Activated B cell treated with CpG ODN at 0.5 μM for 24 hours (primary cell): ENCODE data around the gene PODNL1. TPM values are rescaled to one million over a fixed set of nuclear protein-coding genes. Genes with fewer than 3 reads are reported as not detected.

ENCODE experiments used
- ATAC-seq: fragments of 200-7000 bp; cut with Tn5 transposase; one replicate; pipeline ENCODE4 v1.10.0; 2021; ENCODE audit warnings: low read depth, mild to moderate bottlenecking, moderate library complexity
- CTCF ChIA-PET: fragments of 350-600 bp; sonication (Branson Sonifier 250); formaldehyde crosslinking; loops from one replicate; lab custom pipeline; 2021; ENCODE audit warnings: antibody characterized with exemption; lab: Charles Lee
- POLR2A ChIA-PET: fragments of 350-600 bp; sonication (Branson Sonifier 250); formaldehyde crosslinking; loops from one replicate; lab custom pipeline; 2021; ENCODE audit warnings: antibody characterized with exemption; lab: Charles Lee
- DNase-seq: peaks from one replicate; pipeline ENCODE4 v3.0.0; 2022
- H3K27ac Mint-ChIP-seq: one replicate; pipeline ENCODE4 v1.8.0; 2020; ENCODE audit warnings: mixed read lengths
- H3K27me3 Mint-ChIP-seq: one replicate; pipeline ENCODE4 v1.8.0; 2021; ENCODE audit warnings: mixed read lengths
- H3K36me3 Mint-ChIP-seq: one replicate; pipeline ENCODE4 v1.8.0; 2021; ENCODE audit warnings: low read depth, mixed read lengths
- H3K4me1 Mint-ChIP-seq: one replicate; pipeline ENCODE4 v1.8.0; 2021; ENCODE audit warnings: mixed read lengths
- H3K4me3 Mint-ChIP-seq: one replicate; pipeline ENCODE4 v1.8.0; 2020; ENCODE audit warnings: mild to moderate bottlenecking, mixed read lengths
- H3K9me3 Mint-ChIP-seq: one replicate; pipeline ENCODE4 v1.8.0; 2020; ENCODE audit warnings: mixed read lengths
- intact Hi-C: fragments of 100-400 bp; cut with micrococcal nuclease; formaldehyde crosslinking; loops from one replicate; pipeline ENCODE4 v1.15.1; 2024
- total RNA-seq: library from RNA; stranded (reverse); gene quantifications from 2 replicates; pipeline ENCODE4 v1.2.3, GENCODE V29; 2022
- TF ChIP-seq, protein P1 (sequence below): fragments of 200-600 bp; IDR thresholded peaks from one replicate; pipeline ENCODE4 v1.8.0; 2022; ENCODE audit warnings: antibody characterized with exemption, mild to moderate bottlenecking

Gene PODNL1
- total RNA-seq, 1 donor from 2014 or later = not detected

- ATAC-seq (peak; percentile 82), DNase-seq (no peak)
- Mint-ChIP-seq H3K27ac (no peak overlapping the region), H3K27me3 (no peaks in the 10 kb centered on the region), H3K4me3 (no peak overlapping the region), H3K9me3 (peaks cover 3% of the 10 kb centered on the region), H3K4me1 (no peaks in the 10 kb centered on the region), H3K36me3 (peaks cover 66% of the 10 kb centered on the region)
- TF ChIP-seq, protein P1, sequence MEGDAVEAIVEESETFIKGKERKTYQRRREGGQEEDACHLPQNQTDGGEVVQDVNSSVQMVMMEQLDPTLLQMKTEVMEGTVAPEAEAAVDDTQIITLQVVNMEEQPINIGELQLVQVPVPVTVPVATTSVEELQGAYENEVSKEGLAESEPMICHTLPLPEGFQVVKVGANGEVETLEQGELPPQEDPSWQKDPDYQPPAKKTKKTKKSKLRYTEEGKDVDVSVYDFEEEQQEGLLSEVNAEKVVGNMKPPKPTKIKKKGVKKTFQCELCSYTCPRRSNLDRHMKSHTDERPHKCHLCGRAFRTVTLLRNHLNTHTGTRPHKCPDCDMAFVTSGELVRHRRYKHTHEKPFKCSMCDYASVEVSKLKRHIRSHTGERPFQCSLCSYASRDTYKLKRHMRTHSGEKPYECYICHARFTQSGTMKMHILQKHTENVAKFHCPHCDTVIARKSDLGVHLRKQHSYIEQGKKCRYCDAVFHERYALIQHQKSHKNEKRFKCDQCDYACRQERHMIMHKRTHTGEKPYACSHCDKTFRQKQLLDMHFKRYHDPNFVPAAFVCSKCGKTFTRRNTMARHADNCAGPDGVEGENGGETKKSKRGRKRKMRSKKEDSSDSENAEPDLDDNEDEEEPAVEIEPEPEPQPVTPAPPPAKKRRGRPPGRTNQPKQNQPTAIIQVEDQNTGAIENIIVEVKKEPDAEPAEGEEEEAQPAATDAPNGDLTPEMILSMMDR = no peak
- intact Hi-C loops = loop anchor here (1.0 kb wide), 1 partner anchor 15 kb away; the partner anchor contains the start of genes BRME1 and CC2D1A
- POLR2A ChIA-PET = interaction anchor here (0.6 to 1.0 kb wide), 2 partner anchors 110 to 127 kb away, joined by 3 to 4 read pairs; partner anchors contain the start of gene IL27RA
- CTCF ChIA-PET = interaction anchor here (0.9 kb wide), 1 partner anchor 110 kb away, joined by 3 read pairs; the partner anchor contains the start of gene IL27RA
These were observed 17.1 kb downstream of the PODNL1 start for GRCh38 chr19:13920940-13921747.

- intact Hi-C loops = no loop called here
- no peak overlapping the region for H3K27ac Mint-ChIP-seq
- peaks cover 3% of the 10 kb centered on the region for H3K9me3 Mint-ChIP-seq
- no peak overlapping the region for H3K4me3 Mint-ChIP-seq
- POLR2A ChIA-PET = interaction anchor here (1.0 kb wide), 1 partner anchor 111 kb away, joined by 4 read pairs; the partner anchor contains the start of gene IL27RA
- DNase-seq (no peak), ATAC-seq (no peak)
- no peaks in the 10 kb centered on the region for H3K27me3 Mint-ChIP-seq
- CTCF ChIA-PET = no interaction called here
- TF ChIP-seq, protein P1 = no peak
- no peaks in the 10 kb centered on the region for H3K4me1 Mint-ChIP-seq
- H3K36me3 Mint-ChIP-seq = peaks cover 69% of the 10 kb centered on the region
These were observed 17.7 kb downstream of the PODNL1 start for GRCh38 chr19:13920524-13920923.

DNA sequence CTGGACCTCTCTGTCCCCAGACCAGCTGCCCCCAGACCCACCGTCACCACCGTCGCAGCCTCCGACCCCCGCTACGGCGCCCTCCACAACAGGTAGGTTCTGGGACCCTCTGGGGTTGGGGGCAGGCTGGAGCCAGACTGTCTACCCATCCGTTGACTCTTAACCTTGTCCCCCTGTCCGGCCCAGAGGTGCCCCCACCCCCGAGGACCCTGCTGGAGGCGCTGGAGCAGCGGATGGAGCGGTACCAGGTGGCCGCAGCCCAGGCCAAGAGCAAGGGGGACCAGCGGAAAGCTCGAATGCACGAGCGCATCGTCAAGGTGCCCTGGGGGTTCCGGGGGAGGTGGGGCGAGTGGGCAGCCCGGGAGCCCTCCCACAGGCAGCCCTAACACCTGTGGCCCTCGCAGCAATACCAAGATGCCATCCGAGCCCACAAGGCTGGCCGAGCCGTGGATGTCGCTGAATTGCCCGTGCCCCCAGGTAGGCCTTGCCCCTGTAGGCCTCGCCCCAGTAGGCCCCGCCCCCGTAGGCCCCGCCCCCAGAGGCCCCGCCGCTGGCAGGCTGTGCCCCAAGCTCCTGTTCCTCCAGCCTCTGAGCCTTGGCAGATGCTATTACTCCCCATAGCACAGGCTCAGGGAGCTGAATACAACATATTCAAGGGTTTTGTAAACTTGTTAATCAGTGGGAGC is 19.3 kb downstream of the PODNL1 start:
- intact Hi-C loops = no loop called here
- Mint-ChIP-seq H3K9me3 (peaks cover 3% of the 10 kb centered on the region), H3K4me1 (no peaks in the 10 kb centered on the region), H3K4me3 (no peak overlapping the region), H3K27ac (no peak overlapping the region), H3K36me3 (peaks cover 68% of the 10 kb centered on the region), H3K27me3 (no peaks in the 10 kb centered on the region)
- DNase-seq = no peak
- POLR2A ChIA-PET = no interaction called here
- CTCF ChIA-PET = no interaction called here
- TF ChIP-seq, protein P1 = no peak
- ATAC-seq = no peak

DNA sequence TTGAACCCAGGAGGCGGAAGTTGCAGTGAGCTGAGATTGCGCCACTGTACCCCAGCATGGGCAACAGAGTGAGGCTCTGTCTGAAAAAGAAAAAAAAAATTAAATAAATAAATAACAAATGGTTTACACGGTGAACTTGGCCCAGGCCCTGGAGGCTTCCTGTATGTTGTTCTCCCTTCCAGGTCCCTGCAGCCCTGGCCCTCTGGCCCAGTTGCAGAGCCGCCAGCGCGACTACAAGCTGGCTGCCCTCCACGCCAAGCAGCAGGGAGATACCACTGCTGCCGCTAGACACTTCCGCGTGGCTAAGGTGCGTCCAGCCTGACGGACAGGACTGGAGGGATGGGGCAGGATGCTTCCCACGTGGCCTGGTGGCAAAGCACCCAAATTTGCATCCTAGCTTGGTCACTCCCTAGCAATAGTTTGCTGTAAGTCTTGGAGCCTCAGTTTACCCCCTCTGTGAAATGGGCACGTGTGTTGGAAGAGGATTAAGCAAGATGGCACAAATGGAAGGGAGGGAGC is 20.3 kb downstream of the PODNL1 start:
- Mint-ChIP-seq H3K27me3 (no peaks in the 10 kb centered on the region), H3K9me3 (peaks cover 3% of the 10 kb centered on the region), H3K4me3 (no peak overlapping the region), H3K36me3 (peaks cover 67% of the 10 kb centered on the region), H3K4me1 (no peaks in the 10 kb centered on the region), H3K27ac (no peak overlapping the region)
- CTCF ChIA-PET = no interaction called here
- POLR2A ChIA-PET = interaction anchor here (0.6 kb wide), 1 partner anchor 35 kb away, joined by 5 read pairs; no protein-coding TSS in a partner anchor
- TF ChIP-seq, protein P1 = no peak
- intact Hi-C loops = no loop called here
- no peak for DNase-seq
- no peak for ATAC-seq
